ENCODE measurements around the gene ZNF229.
"Not testable (repeated sequence)": the region's sequence is repeated elsewhere in the genome, so short reads cannot be mapped to it uniquely, and the experiment has no call there.

Gene ZNF229

GRCh38 chr19:44447916-44448674 is at the start of gene ZNF229:
Gene ZNF229 (minus strand): TSS chr19:44448472. CDS start chr19:44442847, 5,625 bp downstream.
- DNase-seq, result peak; percentile 63

DNA sequence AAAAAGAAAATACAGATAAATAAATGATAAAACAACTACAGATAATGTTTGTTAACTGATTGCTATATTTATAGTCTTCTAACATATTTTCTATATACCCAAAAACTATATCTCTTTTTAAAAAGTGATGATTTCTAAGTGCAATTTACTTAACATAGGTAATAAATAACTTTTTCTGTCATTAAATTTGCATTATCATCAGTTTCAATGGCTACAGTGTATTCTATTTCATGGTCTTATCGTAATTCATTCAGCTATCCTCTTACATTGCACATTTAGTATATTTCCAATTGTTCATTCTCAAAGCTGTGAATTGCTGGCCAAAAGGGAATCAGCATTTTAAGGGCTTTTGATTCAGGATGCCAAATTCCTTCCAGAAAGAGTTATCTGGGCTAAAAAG is 48.4 kb upstream of the ZNF229 start:
- DNase-seq, result no peak

GRCh38 chr19:44476559-44477408 is 28.5 kb upstream of the ZNF229 start:
- no peak for DNase-seq

- not testable (repeated sequence) for DNase-seq
Observed at GRCh38 chr19:44468730-44469129, 20.5 kb upstream of the ZNF229 start.

DNA sequence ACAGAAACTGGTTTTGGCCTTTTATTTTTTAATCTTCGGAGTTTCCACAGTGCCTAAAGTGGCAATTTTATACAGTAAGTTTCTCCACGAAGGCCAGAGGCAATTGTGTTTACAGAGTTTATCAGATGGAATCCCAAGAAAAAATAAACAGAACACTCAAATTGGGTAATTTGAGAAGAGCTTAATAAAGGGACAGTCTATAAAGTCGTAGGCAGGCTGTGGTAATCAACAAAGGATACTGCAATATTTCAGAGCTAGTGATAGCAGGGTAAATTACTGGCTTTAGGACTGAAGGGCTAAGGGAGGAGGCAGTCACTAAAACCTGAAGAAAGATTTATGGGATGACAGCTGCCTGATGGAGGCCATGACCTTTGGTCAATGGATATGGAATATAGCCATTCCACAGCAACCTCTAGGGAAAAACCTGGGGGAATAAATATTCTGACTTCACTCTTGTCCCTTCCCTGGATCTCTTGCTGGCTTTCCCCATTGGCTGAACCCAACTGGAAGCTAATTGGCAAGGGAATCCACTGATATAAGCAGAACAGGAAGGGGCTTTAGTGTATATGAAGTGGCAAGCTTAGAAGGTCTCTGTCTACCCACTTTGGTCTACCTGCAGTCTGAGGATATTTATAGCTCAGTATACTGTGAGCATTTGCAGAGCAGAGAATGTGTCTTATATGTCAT is 14.5 kb upstream of the ZNF229 start:
- DNase-seq, result not testable (repeated sequence)

- not testable (repeated sequence) for DNase-seq
Observed at GRCh38 chr19:44456016-44456415, 7.7 kb upstream of the ZNF229 start.

GRCh38 chr19:44455100-44455499 is 6.8 kb upstream of the ZNF229 start:
- no peak for DNase-seq

DNA sequence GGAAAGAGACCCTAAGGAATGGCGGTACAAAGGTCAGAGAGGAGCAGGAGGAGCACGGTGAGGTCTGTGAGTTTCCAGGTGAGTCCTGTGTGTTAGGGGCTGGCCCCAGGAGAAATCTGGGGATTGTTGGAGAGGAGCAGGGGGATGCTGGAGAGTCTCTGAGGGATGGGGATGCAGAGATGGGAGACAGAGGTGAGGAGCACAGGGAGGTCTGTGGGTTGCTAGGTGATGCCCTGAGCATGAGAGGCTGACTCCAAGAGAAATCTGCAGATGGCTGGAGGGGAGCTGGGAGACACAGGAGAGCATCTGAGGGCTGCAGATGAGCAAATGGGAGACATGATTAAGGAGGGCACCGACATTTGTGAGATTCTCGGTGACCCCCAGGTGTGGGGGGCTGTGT is 4.1 kb upstream of the ZNF229 start:
- no peak for DNase-seq

- no peak for DNase-seq
Observed at GRCh38 chr19:44451687-44452086, 3.4 kb upstream of the ZNF229 start.

DNA sequence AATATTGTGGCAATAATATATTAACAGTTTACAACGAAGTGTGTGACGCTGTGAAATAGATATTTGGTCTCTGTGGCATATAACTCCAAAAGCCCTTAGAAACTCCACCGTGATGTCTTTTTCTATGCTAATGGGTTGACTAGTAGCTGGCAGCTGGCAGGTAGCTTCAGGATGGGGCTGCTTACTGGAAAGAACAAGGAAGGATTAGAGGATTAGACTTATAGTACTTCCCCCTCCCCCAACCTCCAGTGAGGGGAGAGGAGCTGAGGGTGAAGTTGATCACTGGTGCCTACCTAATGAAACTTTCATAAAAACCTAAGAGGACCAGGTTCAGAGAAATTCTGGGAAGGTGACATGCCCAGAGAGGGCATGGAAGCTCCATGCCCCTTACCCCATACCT is 9.8 kb downstream of the ZNF229 start:
- no peak for DNase-seq

DNA sequence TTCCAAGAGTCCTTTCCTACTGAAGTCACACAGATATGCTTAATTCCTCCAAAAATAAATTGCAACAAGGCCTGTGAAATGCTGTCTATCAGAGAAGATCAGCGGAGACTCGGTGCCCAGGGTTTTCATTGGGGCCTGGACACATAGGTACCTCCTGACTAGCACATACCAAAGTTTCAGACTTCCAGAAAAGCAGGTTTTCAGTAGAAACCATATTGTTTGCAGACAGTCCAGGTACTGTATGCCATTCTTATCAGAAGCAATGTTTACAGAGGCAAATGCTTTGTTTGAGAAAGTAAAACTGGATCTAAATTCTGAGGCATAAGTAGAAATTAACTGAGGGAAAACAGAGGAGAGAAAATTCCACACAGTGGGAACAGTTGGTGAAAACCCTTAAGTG is 12.8 kb downstream of the ZNF229 start:
- DNase-seq, result no peak

GRCh38 chr19:44430956-44431355 is 17.3 kb downstream of the ZNF229 start:
- no peak for DNase-seq

DNA sequence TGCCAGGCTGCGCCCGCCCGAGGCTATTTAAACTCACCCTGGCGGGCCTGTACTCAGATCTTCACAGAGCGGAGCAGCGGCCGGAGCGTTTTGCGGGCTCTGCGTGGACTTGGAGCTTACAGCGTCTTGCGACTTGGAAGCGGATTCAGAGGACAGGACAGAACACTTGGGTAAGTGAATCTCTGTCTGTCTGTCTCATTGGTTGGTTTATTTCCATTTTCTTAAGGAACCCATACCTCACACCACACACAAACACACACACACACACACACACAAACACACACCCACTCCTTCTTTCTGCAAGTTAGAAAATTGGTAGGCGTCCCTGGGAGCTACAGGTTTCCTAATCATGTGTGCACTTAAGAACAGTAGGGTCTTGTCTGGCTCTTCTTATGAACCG is 32.7 kb downstream of the ZNF229 start:
- DNase-seq, result not testable (repeated sequence)

DNA sequence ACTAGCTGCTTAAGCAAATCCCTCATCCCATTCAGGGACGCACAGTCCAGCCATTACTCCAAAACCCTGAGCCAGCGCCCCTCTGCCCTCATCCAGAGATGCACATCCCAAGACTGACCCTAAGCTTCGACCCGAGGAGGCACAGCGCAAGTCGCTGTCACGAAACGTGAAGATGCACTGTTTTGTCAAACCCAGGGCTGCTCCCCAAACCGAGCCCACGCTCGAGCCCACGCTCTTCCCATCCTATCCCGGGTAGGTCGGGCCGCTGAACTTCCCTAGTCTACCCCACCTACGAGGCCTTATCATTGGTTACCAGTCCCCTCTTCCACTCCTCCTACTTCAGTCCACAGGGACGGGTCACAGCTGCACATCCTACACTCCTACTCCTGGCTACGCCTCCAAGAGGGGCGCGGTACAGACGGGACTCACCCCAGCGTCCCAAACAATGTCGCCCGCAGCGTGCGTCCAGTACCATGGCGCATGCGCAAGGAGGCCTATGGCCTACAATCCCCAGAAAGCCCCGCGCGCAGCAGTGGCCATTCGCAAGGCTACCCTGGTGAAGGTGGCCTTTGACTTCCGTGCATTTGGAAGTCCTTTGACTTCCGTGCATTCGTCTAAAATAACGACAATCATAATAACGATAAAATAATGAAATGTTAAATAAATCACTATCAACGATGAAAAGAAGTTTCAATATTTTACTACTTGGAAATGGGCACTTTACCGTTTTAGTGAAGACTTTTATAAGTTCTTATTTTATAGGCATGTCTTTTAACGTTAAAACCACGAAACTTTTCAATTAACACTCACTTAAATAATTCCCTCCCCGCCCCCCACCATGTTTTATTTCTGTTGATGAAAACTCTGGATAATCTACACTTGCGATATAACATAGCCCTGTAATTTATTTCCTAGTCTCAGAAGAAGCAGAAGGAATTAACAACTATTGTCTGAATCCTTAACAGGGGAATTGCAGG is 46.8 kb downstream of the ZNF229 start, which contains the start of gene ZNF285:
ZNF285 (minus strand) TSS at position 470 of the 977 bp plus-strand sequence. CDS start 4,395 bp downstream, outside the sequence.
- DNase-seq, result peak; percentile 70

DNA sequence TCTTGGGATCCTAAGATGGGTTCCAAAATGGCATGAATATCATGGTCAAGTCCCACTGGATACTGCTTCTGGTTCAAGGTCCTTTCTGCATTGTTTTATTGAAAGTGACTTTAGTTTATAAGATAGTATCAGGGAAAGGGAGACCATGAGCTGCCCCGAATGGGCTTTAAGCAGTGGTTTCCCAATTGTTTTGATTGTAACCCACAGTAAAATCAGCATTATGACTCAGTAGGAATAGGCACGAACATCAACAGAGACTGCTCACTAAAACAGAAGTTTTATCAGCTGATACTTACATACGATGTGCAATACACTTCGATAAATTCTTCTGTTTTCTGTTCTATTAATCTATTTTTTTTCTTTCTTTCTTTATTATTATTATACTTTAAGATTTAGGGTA is 59.0 kb downstream of the ZNF229 start:
- not testable (repeated sequence) for DNase-seq
